Small intestine (tissue), 7 donors: Measurements from ENCODE around the gene OR5V1. TPM values are rescaled to one million over a fixed set of nuclear protein-coding genes. Genes with fewer than 3 reads are reported as not detected.
"Not testable (repeated sequence)": the region's sequence is repeated elsewhere in the genome, so short reads cannot be mapped to it uniquely, and the experiment has no call there.

ENCODE experiments used
- DNase-seq, 2 donors: peaks; one replicate each; pipeline versions ENCODE4 v3.0.0 to v3.0.0-alpha.2; 2013
- FAIRE-seq: peaks from 2 replicates; lab custom pipeline; 2012; peaks lifted over from hg19 to GRCh38; lab: Jason Lieb, UNC
- H3K27ac ChIP-seq, 3 donors: one replicate each; pipeline ENCODE4 v1.5.1; 2013; ENCODE audit warnings: low read length in 2 of 3, mild to moderate bottlenecking in 2 of 3, control low read depth in 1 of 3, inconsistent platforms in 1 of 3, low read depth in 1 of 3, moderate library complexity in 1 of 3
- H3K27me3 ChIP-seq, 3 donors: one replicate each; pipeline ENCODE4 v1.6.1; 2013; ENCODE audit warnings: low read length in 3 of 3, inconsistent platforms in 1 of 3; ENCODE audit not compliant: control insufficient read depth in 3 of 3, insufficient read depth in 3 of 3
- H3K36me3 ChIP-seq, 3 donors: one replicate each; pipeline ENCODE4 v1.6.1; 2013; ENCODE audit warnings: low read length in 3 of 3, inconsistent platforms in 1 of 3, low read depth in 1 of 3, mild to moderate bottlenecking in 1 of 3, moderate library complexity in 1 of 3; ENCODE audit not compliant: control insufficient read depth in 3 of 3, insufficient read depth in 2 of 3
- H3K4me1 ChIP-seq, 3 donors: one replicate each; pipeline ENCODE4 v1.6.1; 2013; ENCODE audit warnings: low read length in 2 of 3, inconsistent platforms in 1 of 3, low read depth in 1 of 3, mild to moderate bottlenecking in 1 of 3, moderate library complexity in 1 of 3; ENCODE audit not compliant: control insufficient read depth in 3 of 3, insufficient read depth in 2 of 3
- H3K4me3 ChIP-seq, 3 donors: one replicate each; pipeline ENCODE4 v1.5.1; 2013; ENCODE audit warnings: low read length in 3 of 3, control low read depth in 1 of 3, inconsistent platforms in 1 of 3, low read depth in 1 of 3, mild to moderate bottlenecking in 1 of 3, moderate library complexity in 1 of 3
- H3K9me3 ChIP-seq, 2 donors: one replicate each; pipeline ENCODE4 v1.6.1; 2013; ENCODE audit warnings: low read depth in 1 of 2, low read length in 1 of 2; ENCODE audit not compliant: control insufficient read depth in 2 of 2, insufficient read depth in 1 of 2
- WGBS, 3 donors: extraction: QIAGEN DNeasy Blood & Tissue Kit; methylation state at CpG; one replicate each; pipeline ENCODE4 v1.1.7; 2013; 5-methylcytosine and 5-hydroxymethylcytosine counted together
- polyA plus RNA-seq, 4 donors: library from polyadenylated mRNA; stranded (reverse) in 3 of 4; unstranded in 1 of 4; fragments of 200-250 nt in 3 of 4; fragments of 120-200 nt in 1 of 4; gene quantifications; one replicate each; pipeline versions ENCODE4 v1.2.1 to v1.2.3, GENCODE V29; 2013
- donor health status: healthy with polysubstance abuse.
- donor health status: control.
- donor health status: control.
- donor health status: Bipolar disorder and iron deficiency.
- donor health status: healthy.

OR5V1 gene
- polyA plus RNA-seq, 4 donors = not detected

- Histone ChIP-seq H3K27ac (no peak overlapping the region), H3K27me3 (no peaks in the 10 kb centered on the region), H3K9me3 (no peaks in the 10 kb centered on the region), H3K4me1 (no peaks in the 10 kb centered on the region), H3K36me3 (no peaks in the 10 kb centered on the region), H3K4me3 (no peak overlapping the region)
- DNase-seq = no peak
- FAIRE-seq = no peak
Observed at GRCh38 chr6:29354980-29355379, 13.7 kb downstream of the OR5V1 start.

GRCh38 chr6:29349348-29349747 is 19.3 kb downstream of the OR5V1 start:
- H3K27ac ChIP-seq, H3K4me3 ChIP-seq, H3K9me3 ChIP-seq, H3K27me3 ChIP-seq, H3K36me3 ChIP-seq, FAIRE-seq, DNase-seq, H3K4me1 ChIP-seq: not testable (repeated sequence)
- WGBS, 3 donors = 95 to 97% (median 96%) methylated on average over 3 of the region's 3 CpGs

DNA sequence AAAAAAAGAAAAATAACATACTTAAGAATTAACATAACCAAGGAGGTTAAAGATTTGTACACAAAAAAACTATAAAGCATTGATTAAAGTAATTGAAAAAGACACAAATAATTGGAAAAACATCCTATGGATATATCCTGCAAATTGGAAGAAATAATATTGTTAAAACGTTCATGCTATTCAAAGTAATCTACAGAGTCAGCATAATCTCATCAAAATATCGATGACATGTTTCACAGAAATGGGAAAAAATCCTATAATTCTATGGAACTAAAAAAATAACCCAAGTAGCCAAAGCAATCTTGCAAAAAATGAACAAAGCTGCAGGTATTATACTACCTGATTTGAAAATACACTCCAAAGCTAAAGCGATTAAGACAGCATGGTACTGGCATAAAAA is 23.3 kb downstream of the OR5V1 start:
- no peak overlapping the region for H3K4me3 ChIP-seq
- no peak overlapping the region for H3K27ac ChIP-seq
- H3K36me3 ChIP-seq = no peaks in the 10 kb centered on the region
- H3K4me1 ChIP-seq = no peaks in the 10 kb centered on the region
- WGBS, 3 donors = 60 to 75% (median 62%) methylated on average over 3 of the region's 3 CpGs
- DNase-seq (no peak), FAIRE-seq (no peak)
- no peaks in the 10 kb centered on the region for H3K27me3 ChIP-seq
- H3K9me3 ChIP-seq = no peaks in the 10 kb centered on the region

DNA sequence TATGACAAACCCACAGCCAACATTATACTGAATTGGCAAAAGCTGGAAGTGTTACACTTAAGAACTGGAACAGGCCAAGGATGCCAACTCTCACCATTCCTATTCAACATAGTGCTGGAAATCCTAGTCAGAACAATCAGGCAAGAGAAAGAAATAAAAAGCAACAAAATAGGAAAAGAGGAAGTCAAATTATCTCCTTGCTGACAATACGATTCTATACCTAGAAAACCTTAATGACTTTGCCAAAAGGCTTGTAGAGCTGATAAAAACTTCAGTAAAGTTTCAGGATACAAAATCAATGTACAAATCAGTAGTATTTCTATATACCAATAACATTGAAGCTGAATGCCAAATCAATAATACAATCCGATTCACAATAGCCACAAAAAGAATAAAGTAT is 32.4 kb downstream of the OR5V1 start:
- no peak for FAIRE-seq

DNA sequence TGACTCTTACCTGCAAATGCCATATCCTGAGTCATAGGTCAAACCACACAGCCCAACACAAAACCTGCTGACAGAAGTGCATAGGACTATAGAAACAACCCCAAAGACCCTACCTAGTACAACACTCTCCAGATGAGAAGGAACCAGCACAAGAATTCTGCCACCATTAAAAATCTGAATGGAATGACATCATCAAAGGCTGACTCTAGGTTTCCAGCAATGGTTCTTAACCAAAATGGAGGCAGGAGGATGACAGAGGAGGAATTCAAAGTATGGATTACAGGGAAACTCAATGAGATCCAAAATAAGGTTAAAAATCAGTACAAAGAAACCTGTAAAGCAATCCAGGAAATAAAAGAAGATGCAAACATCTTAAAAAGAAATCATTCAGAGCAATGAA is 36.0 kb downstream of the OR5V1 start:
- no peak for DNase-seq
- no peak for FAIRE-seq
- no peaks in the 10 kb centered on the region for H3K36me3 ChIP-seq
- H3K27me3 ChIP-seq = no peaks in the 10 kb centered on the region
- H3K27ac ChIP-seq = no peak overlapping the region
- no peaks in the 10 kb centered on the region for H3K9me3 ChIP-seq
- no peaks in the 10 kb centered on the region for H3K4me1 ChIP-seq
- no peak overlapping the region for H3K4me3 ChIP-seq

More for the DNA sequence above, 32.4 kb downstream of the OR5V1 start:
- Histone ChIP-seq H3K27me3 (no peaks in the 10 kb centered on the region), H3K4me3 (no peak overlapping the region), H3K4me1 (no peaks in the 10 kb centered on the region), H3K27ac (no peak overlapping the region), H3K9me3 (no peaks in the 10 kb centered on the region), H3K36me3 (no peaks in the 10 kb centered on the region)
- WGBS, 3 donors = 66 to 84% (median 80%) methylated on average over 2 of the region's 2 CpGs
- no peak for DNase-seq

DNA sequence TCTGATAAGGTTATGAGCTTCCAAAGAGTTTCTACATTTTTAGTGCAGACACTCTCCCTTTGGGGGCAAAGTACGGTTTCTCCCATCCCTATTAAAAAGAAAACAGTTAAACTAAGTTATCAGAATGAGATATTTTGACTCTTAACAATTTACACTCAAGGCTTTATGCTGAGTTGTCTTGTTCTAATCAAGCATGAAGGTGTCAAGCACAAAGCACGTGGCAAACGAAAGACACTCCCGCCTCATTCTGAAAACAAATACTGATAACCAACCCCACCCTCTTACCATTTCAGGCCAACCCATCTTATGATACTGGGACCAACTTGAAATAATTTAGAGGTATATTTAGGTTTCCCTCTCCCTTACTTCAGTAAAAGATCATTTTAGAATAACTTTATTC is 42.9 kb downstream of the OR5V1 start:
- H3K27me3 ChIP-seq = no peaks in the 10 kb centered on the region
- no peak for DNase-seq
- H3K27ac ChIP-seq = no peak overlapping the region
- H3K4me1 ChIP-seq = no peaks in the 10 kb centered on the region
- 39 to 61% (median 42%) methylated on average over 4 of the region's 4 CpGs for WGBS, 3 donors
- FAIRE-seq = no peak
- no peaks in the 10 kb centered on the region for H3K9me3 ChIP-seq
- no peak overlapping the region for H3K4me3 ChIP-seq
- H3K36me3 ChIP-seq = no peaks in the 10 kb centered on the region

DNA sequence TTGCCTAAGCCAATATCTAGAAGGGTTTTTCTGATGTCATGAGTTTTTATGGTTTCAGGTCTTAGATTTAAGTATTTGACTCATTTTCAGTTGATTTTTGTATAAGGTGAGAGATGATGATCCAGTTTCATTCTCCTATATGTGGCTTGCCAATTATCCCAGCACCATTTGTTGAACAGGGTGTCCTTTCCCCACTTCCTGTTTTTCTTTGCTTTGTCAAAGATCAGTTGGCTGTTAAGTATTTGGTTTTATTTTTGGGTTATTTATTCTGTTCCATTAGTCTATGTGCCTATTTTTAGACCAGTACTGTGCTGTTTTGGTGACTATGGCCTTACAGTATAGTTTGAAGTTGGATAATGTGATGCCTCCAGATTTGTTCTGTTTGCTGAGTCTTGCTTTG is 45.3 kb downstream of the OR5V1 start:
- not testable (repeated sequence) for FAIRE-seq, H3K4me1 ChIP-seq

GRCh38 chr6:29319931-29320330 is 48.7 kb downstream of the OR5V1 start:
- H3K27ac ChIP-seq = no peak overlapping the region
- H3K36me3 ChIP-seq = no peaks in the 10 kb centered on the region
- H3K27me3 ChIP-seq = no peaks in the 10 kb centered on the region
- FAIRE-seq (no peak), DNase-seq (no peak)
- H3K4me3 ChIP-seq = no peak overlapping the region
- no peaks in the 10 kb centered on the region for H3K4me1 ChIP-seq
- WGBS, 3 donors = 75 to 88% (median 78%) methylated on average over 2 of the region's 2 CpGs
- no peaks in the 10 kb centered on the region for H3K9me3 ChIP-seq

More for the DNA sequence above, 45.3 kb downstream of the OR5V1 start:
- DNase-seq, H3K36me3 ChIP-seq, H3K27ac ChIP-seq, H3K27me3 ChIP-seq, H3K4me3 ChIP-seq, H3K9me3 ChIP-seq: not testable (repeated sequence)
